Ovary (tissue), 3 donors: ENCODE results near the gene LCE5A.
"Not testable (repeated sequence)": the region's sequence is repeated elsewhere in the genome, so short reads cannot be mapped to it uniquely, and the experiment has no call there.

Experiments
- POLR2A ChIP-seq: fragments of 450-650 bp; IDR thresholded peaks from one replicate; pipeline ENCODE4 v1.6.1; 2017; ENCODE audit warnings: antibody characterized with exemption, mild to moderate bottlenecking, moderate library complexity
- TF ChIP-seq, protein P1 (sequence below), 3 donors: fragments of 450-650 bp in 2 of 3; fragments of 200-600 bp in 1 of 3; IDR thresholded peaks; one replicate each; pipeline versions ENCODE4 v1.5.1 to v1.8.0; 2016 to 2022; ENCODE audit warnings: antibody characterized with exemption in 3 of 3, mild to moderate bottlenecking in 1 of 3
- donor health status: DM: no; HTN: no; CAD: no.

GRCh38 chr1:152548358-152548757 lies 37.8 kb downstream of the LCE5A start:
- TF ChIP-seq, protein P1, sequence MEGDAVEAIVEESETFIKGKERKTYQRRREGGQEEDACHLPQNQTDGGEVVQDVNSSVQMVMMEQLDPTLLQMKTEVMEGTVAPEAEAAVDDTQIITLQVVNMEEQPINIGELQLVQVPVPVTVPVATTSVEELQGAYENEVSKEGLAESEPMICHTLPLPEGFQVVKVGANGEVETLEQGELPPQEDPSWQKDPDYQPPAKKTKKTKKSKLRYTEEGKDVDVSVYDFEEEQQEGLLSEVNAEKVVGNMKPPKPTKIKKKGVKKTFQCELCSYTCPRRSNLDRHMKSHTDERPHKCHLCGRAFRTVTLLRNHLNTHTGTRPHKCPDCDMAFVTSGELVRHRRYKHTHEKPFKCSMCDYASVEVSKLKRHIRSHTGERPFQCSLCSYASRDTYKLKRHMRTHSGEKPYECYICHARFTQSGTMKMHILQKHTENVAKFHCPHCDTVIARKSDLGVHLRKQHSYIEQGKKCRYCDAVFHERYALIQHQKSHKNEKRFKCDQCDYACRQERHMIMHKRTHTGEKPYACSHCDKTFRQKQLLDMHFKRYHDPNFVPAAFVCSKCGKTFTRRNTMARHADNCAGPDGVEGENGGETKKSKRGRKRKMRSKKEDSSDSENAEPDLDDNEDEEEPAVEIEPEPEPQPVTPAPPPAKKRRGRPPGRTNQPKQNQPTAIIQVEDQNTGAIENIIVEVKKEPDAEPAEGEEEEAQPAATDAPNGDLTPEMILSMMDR (IDR thresholded peaks at IDR 0.05): not testable (repeated sequence)
- not testable (repeated sequence) for TF ChIP-seq POLR2A
